Esophagus muscularis mucosa (tissue), 4 donors: Measurements from ENCODE around the gene HOXB1. TPM values are rescaled to one million over a fixed set of nuclear protein-coding genes. Genes with fewer than 3 reads are reported as not detected.

Experiments
- DNase-seq: peaks from one replicate; pipeline ENCODE4 v3.0.0-alpha.2; 2017; ENCODE audit errors: extremely low spot score
- H3K27ac ChIP-seq, 4 donors: fragments of 200-600 bp; sonication (generic); replicated peaks in 1 of 4; 1 replicate in 3 of 4; 2 replicates in 1 of 4; pipeline ENCODE4 v1.5.1; 2016 to 2019; ENCODE audit warnings: mild to moderate bottlenecking in 1 of 4
- H3K27me3 ChIP-seq, 4 donors: fragments of 200-600 bp; sonication (generic); one replicate each; pipeline versions ENCODE4 v1.5.1 to v1.6.0; 2016 to 2019
- H3K36me3 ChIP-seq, 4 donors: fragments of 200-600 bp; sonication (generic); one replicate each; pipeline ENCODE4 v1.5.1; 2016 to 2019
- H3K4me1 ChIP-seq, 4 donors: fragments of 200-600 bp; sonication (generic); one replicate each; pipeline ENCODE4 v1.5.1; 2016 to 2019
- H3K4me3 ChIP-seq, 4 donors: fragments of 200-600 bp; sonication (generic); 1 replicate in 2 of 4; 2 replicates in 2 of 4; pipeline ENCODE4 v1.5.1; 2016 to 2019; ENCODE audit warnings: mild to moderate bottlenecking in 4 of 4, moderate library complexity in 1 of 4
- H3K9me3 ChIP-seq, 4 donors: fragments of 200-600 bp; sonication (generic); 1 replicate in 3 of 4; 2 replicates in 1 of 4; pipeline ENCODE4 v1.5.1; 2016 to 2019
- CTCF ChIP-seq, 3 experiments: fragments of 200-600 bp in 2 of 3; fragments of 450-650 bp in 1 of 3; sonication (generic) in 2 of 3; IDR thresholded peaks; one replicate each; pipeline ENCODE4 v1.5.1; 2017 to 2019; ENCODE audit warnings: antibody characterized with exemption in 3 of 3, mild to moderate bottlenecking in 2 of 3, moderate library complexity in 1 of 3
- EP300 ChIP-seq: sonication (generic); formaldehyde crosslinking; IDR thresholded peaks from one replicate; pipeline ENCODE4 v1.6.1; 2017; ENCODE audit warnings: antibody characterized with exemption
- POLR2A ChIP-seq: fragments of 450-650 bp; IDR thresholded peaks from one replicate; pipeline ENCODE4 v1.6.1; 2017; ENCODE audit warnings: antibody characterized with exemption, moderate library complexity, mild to moderate bottlenecking, low read depth
- POLR2AphosphoS5 ChIP-seq, 2 donors: sonication (generic); formaldehyde crosslinking; IDR thresholded peaks; one replicate each; pipeline ENCODE4 v1.6.1; 2017; ENCODE audit warnings: antibody characterized with exemption in 2 of 2
- whole genome bisulfite sequencing: methylation state at CpG from one replicate; pipeline ENCODE4 v1.1.5; 2018; 5-methylcytosine and 5-hydroxymethylcytosine counted together
- intact Hi-C: fragments of 100-400 bp; cut with DNase I; formaldehyde crosslinking; loops from one replicate; pipeline ENCODE4 v1.15.1; 2023
- total RNA-seq, 4 donors: library from RNA; depleted of rRNA; stranded (reverse); fragments of >200 nt; gene quantifications; one replicate each; pipeline versions ENCODE4 v1.1.0 to v1.2.1, GENCODE V29; 2016

The HOXB1 gene
- total RNA-seq, 4 donors from 2014 or later = not detected

GRCh38 chr17:48500435-48501426, 30.1 kb downstream of the HOXB1 start:
- intact Hi-C loops = no loop called here
- no peaks in the 10 kb centered on the region for H3K9me3 ChIP-seq
- H3K27ac ChIP-seq = peak overlapping the region in 2 of 4 donors; percentile 47 to 57

GRCh38 chr17:48499735-48500434, 30.9 kb downstream of the HOXB1 start:
- Histone ChIP-seq H3K9me3 (no peaks in the 10 kb centered on the region), H3K4me1 (peaks cover 0 to 26% (median 13%) of the 10 kb centered on the region in 4 donors), H3K4me3 (no peak overlapping the region), H3K27me3 (no peaks in the 10 kb centered on the region), H3K27ac (no peak overlapping the region), H3K36me3 (no peaks in the 10 kb centered on the region)
- DNase-seq = no peak
- intact Hi-C loops = no loop called here
- 90% methylated on average over 4 of the region's 5 CpGs for WGBS
- TF ChIP-seq POLR2AphosphoS5 (IDR thresholded peaks at IDR 0.05) (no peak), CTCF (IDR thresholded peaks at IDR 0.05) (no peak), POLR2A (no peak)

More at GRCh38 chr17:48500435-48501426, 30.1 kb downstream of the HOXB1 start:
- no peaks in the 10 kb centered on the region for H3K27me3 ChIP-seq
- H3K4me1 ChIP-seq = peaks cover 0 to 30% (median 14%) of the 10 kb centered on the region in 4 donors
- 65% methylated on average over 8 of the region's 12 CpGs for WGBS
- H3K4me3 ChIP-seq = no peak overlapping the region
- no peak for DNase-seq
- TF ChIP-seq POLR2AphosphoS5 (IDR thresholded peaks at IDR 0.05) = no peak
- TF ChIP-seq CTCF (IDR thresholded peaks at IDR 0.05) = peak; percentile 15 to 29 (median 29)
- H3K36me3 ChIP-seq = no peaks in the 10 kb centered on the region

- no peak for DNase-seq
- H3K27ac ChIP-seq = no peak overlapping the region
- TF ChIP-seq POLR2AphosphoS5 (IDR thresholded peaks at IDR 0.05) = no peak
- TF ChIP-seq POLR2A = no peak
- no peak for TF ChIP-seq CTCF (IDR thresholded peaks at IDR 0.05)
- no peak for TF ChIP-seq EP300
- WGBS = 100% methylated on average over 3 of the region's 3 CpGs
- H3K27me3 ChIP-seq = no peaks in the 10 kb centered on the region
- intact Hi-C loops = no loop called here
- H3K4me3 ChIP-seq = no peak overlapping the region
- H3K9me3 ChIP-seq = no peaks in the 10 kb centered on the region
- H3K36me3 ChIP-seq = no peaks in the 10 kb centered on the region
- H3K4me1 ChIP-seq = peaks cover 0 to 28% (median 13%) of the 10 kb centered on the region in 4 donors
Measured at GRCh38 chr17:48499248-48499647, 31.6 kb downstream of the HOXB1 start.

- Histone ChIP-seq H3K27ac (no peak overlapping the region), H3K36me3 (no peaks in the 10 kb centered on the region), H3K9me3 (no peaks in the 10 kb centered on the region), H3K4me3 (no peak overlapping the region), H3K27me3 (no peaks in the 10 kb centered on the region), H3K4me1 (peaks cover 0 to 28% (median 15%) of the 10 kb centered on the region in 4 donors)
- no peak for TF ChIP-seq CTCF (IDR thresholded peaks at IDR 0.05)
- TF ChIP-seq POLR2AphosphoS5 (IDR thresholded peaks at IDR 0.05) = no peak
- TF ChIP-seq EP300 = no peak
- no peak for TF ChIP-seq POLR2A
- intact Hi-C loops = no loop called here
- 66% methylated on average over 6 of the region's 6 CpGs for WGBS
- DNase-seq = no peak
Measured at GRCh38 chr17:48498164-48498850, 32.5 kb downstream of the HOXB1 start.
